Mesenchymal stem cell (in vitro differentiated cells and primary cell): ENCODE data around the gene C2CD4C.

ENCODE experiments used
- DNase-seq: peaks from one replicate; pipeline ENCODE4 v3.0.0-alpha.2; 2013
- H2AFZ ChIP-seq: one replicate; pipeline ENCODE4 v1.6.1; 2013; ENCODE audit warnings: low read depth, mild to moderate bottlenecking, control low read depth, inconsistent platforms, low read length, moderate library complexity
- H2AK5ac ChIP-seq: 2 replicates; pipeline ENCODE4 v1.6.1; 2013; ENCODE audit warnings: low read length, moderate library complexity, mild to moderate bottlenecking, inconsistent platforms; ENCODE audit not compliant: severe bottlenecking
- H2BK120ac ChIP-seq: one replicate; pipeline ENCODE4 v1.6.1; 2013; ENCODE audit warnings: low read depth, mild to moderate bottlenecking, inconsistent platforms, low read length, moderate library complexity
- H2BK12ac ChIP-seq, 2 experiments: one replicate each; pipeline ENCODE4 v1.6.1; 2013; ENCODE audit warnings: inconsistent platforms in 2 of 2, low read length in 2 of 2, mild to moderate bottlenecking in 2 of 2, moderate library complexity in 2 of 2, control low read depth in 1 of 2
- H2BK15ac ChIP-seq: one replicate; pipeline ENCODE4 v1.6.1; 2013; ENCODE audit warnings: mild to moderate bottlenecking, low read depth, inconsistent platforms; ENCODE audit not compliant: poor library complexity, severe bottlenecking
- H2BK5ac ChIP-seq: 2 replicates; pipeline ENCODE4 v1.6.1; 2013; ENCODE audit warnings: low read depth, mild to moderate bottlenecking, low read length, control low read depth, inconsistent platforms; ENCODE audit not compliant: poor library complexity, severe bottlenecking
- H3K14ac ChIP-seq, 2 experiments: one replicate each; pipeline ENCODE4 v1.6.1; 2013; ENCODE audit warnings: inconsistent platforms in 2 of 2, low read length in 2 of 2, control low read depth in 1 of 2, mild to moderate bottlenecking in 1 of 2, moderate library complexity in 1 of 2
- H3K18ac ChIP-seq, 2 experiments: one replicate each; pipeline ENCODE4 v1.6.1; 2013; ENCODE audit warnings: inconsistent platforms in 2 of 2, low read length in 2 of 2, control low read depth in 1 of 2, low read depth in 1 of 2, mild to moderate bottlenecking in 1 of 2
- H3K23ac ChIP-seq, 2 experiments: one replicate each; pipeline ENCODE4 v1.6.1; 2013; ENCODE audit warnings: inconsistent platforms in 2 of 2, low read length in 2 of 2, mild to moderate bottlenecking in 2 of 2, moderate library complexity in 2 of 2, control low read depth in 1 of 2
- H3K27ac ChIP-seq: 2 replicates; pipeline ENCODE4 v1.5.1; 2013; ENCODE audit warnings: mild to moderate bottlenecking, moderate library complexity, low read length, control low read depth, inconsistent platforms; ENCODE audit not compliant: poor library complexity, severe bottlenecking
- H3K27me3 ChIP-seq, 2 experiments: 2 replicates each; pipeline versions ENCODE4 v1.6.1 to v1.7.0; 2013; ENCODE audit warnings: low read length in 2 of 2, mild to moderate bottlenecking in 2 of 2, moderate library complexity in 2 of 2, control low read depth in 1 of 2, inconsistent platforms in 1 of 2; ENCODE audit not compliant: control insufficient read depth in 1 of 2, insufficient read depth in 1 of 2
- H3K36me3 ChIP-seq, 2 experiments: 2 replicates each; pipeline versions ENCODE4 v1.6.1 to v1.7.0; 2013; ENCODE audit warnings: low read length in 2 of 2, control low read depth in 1 of 2, inconsistent platforms in 1 of 2, low read depth in 1 of 2, mild to moderate bottlenecking in 1 of 2; ENCODE audit not compliant: insufficient read depth in 2 of 2, control insufficient read depth in 1 of 2
- H3K4ac ChIP-seq, 2 experiments: one replicate each; pipeline ENCODE4 v1.6.1; 2013; ENCODE audit warnings: inconsistent platforms in 2 of 2, low read length in 2 of 2, mild to moderate bottlenecking in 2 of 2, moderate library complexity in 2 of 2, control low read depth in 1 of 2, low read depth in 1 of 2
- H3K4me1 ChIP-seq: 2 replicates; pipeline ENCODE4 v1.6.1; 2013; ENCODE audit warnings: low read depth, low read length, control low read depth; ENCODE audit not compliant: control insufficient read depth, insufficient read depth
- H3K4me2 ChIP-seq: 2 replicates; pipeline ENCODE4 v1.6.1; 2013; ENCODE audit warnings: low read length, mild to moderate bottlenecking, inconsistent platforms; ENCODE audit not compliant: poor library complexity, severe bottlenecking
- H3K4me3 ChIP-seq, 2 experiments: 2 replicates each; pipeline versions ENCODE4 v1.5.1 to v1.7.0; 2013; ENCODE audit warnings: low read length in 2 of 2, mild to moderate bottlenecking in 2 of 2, control low read depth in 1 of 2, low read depth in 1 of 2; ENCODE audit not compliant: insufficient read depth in 1 of 2
- H3K79me1 ChIP-seq: replicated peaks from 2 replicates; pipeline ENCODE4 v1.6.1; 2013; ENCODE audit warnings: mild to moderate bottlenecking, control low read depth, low read length, inconsistent platforms; ENCODE audit not compliant: poor library complexity, severe bottlenecking
- H3K9ac ChIP-seq: 2 replicates; pipeline ENCODE4 v1.7.0; 2013; ENCODE audit warnings: mild to moderate bottlenecking, low read length, moderate library complexity
- H3K9me3 ChIP-seq: 2 replicates; pipeline ENCODE4 v1.7.0; 2013; ENCODE audit warnings: mild to moderate bottlenecking, low read length; ENCODE audit not compliant: control insufficient read depth
- H4K8ac ChIP-seq: one replicate; pipeline ENCODE4 v1.6.1; 2013; ENCODE audit warnings: inconsistent platforms, mild to moderate bottlenecking, low read length, moderate library complexity
- H4K91ac ChIP-seq: one replicate; pipeline ENCODE4 v1.6.1; 2013; ENCODE audit warnings: mild to moderate bottlenecking, low read length, inconsistent platforms
- WGBS: methylation state at CpG from one replicate; pipeline ENCODE4 v1.1.7; 2013; ENCODE audit warnings: mixed read lengths; 5-methylcytosine and 5-hydroxymethylcytosine counted together

Gene C2CD4C

DNA sequence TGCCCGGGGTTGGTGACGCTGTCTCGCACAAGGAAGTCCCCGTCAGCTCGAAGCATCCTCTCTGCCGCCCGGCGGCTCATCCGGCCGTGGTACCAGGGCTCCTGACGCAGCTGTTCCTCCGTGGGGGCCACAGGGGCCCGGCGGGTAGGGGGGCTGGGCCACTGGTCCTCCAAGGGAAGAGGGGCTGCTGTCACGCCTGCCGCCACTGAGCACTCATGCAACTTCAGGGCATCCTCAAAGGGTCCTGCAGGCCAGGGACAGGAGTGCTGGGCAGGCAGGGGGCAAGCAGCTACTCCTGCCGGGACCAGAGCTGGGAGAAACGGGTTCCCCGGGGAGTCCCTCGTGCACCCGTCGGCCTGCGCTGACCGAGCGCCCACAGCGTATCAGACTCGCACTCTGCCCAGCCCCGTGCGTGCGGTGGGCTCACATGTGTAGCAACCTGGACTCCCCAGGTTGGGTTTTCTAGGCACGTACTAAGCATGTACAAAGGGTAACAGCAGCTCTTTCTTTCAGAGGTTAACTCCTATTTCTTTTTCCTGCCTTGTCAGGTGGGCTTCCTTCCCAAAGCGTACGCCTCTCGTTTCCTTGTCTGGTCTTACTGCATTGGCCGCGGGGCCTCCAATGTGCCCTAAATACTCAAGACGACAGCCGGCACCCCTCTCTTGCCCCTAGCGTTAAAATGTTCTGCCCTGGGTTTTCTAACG is 13.4 kb upstream of the C2CD4C start:
- Histone ChIP-seq H4K8ac (no peak overlapping the region), H4K91ac (no peak overlapping the region), H2BK120ac (no peak overlapping the region), H3K4ac (no peak overlapping the region), H3K23ac (no peak overlapping the region), H3K4me1 (no peaks in the 10 kb centered on the region), H3K18ac (no peak overlapping the region), H3K79me1 (no peaks in the 10 kb centered on the region), H2BK12ac (no peak overlapping the region), H3K27me3 (peaks cover 8 to 14% of the 10 kb centered on the region in 2 experiments), H2AFZ (no peak overlapping the region), H3K9ac (no peak overlapping the region), H2BK15ac (no peak overlapping the region), H3K4me2 (no peak overlapping the region), H3K4me3 (no peak overlapping the region), H3K36me3 (no peaks in the 10 kb centered on the region), H3K27ac (no peak overlapping the region), H3K9me3 (no peaks in the 10 kb centered on the region), H2AK5ac (no peak overlapping the region), H2BK5ac (no peak overlapping the region), H3K14ac (no peak overlapping the region)
- no peak for DNase-seq
- 86% methylated on average over 40 of the region's 40 CpGs for WGBS

DNA sequence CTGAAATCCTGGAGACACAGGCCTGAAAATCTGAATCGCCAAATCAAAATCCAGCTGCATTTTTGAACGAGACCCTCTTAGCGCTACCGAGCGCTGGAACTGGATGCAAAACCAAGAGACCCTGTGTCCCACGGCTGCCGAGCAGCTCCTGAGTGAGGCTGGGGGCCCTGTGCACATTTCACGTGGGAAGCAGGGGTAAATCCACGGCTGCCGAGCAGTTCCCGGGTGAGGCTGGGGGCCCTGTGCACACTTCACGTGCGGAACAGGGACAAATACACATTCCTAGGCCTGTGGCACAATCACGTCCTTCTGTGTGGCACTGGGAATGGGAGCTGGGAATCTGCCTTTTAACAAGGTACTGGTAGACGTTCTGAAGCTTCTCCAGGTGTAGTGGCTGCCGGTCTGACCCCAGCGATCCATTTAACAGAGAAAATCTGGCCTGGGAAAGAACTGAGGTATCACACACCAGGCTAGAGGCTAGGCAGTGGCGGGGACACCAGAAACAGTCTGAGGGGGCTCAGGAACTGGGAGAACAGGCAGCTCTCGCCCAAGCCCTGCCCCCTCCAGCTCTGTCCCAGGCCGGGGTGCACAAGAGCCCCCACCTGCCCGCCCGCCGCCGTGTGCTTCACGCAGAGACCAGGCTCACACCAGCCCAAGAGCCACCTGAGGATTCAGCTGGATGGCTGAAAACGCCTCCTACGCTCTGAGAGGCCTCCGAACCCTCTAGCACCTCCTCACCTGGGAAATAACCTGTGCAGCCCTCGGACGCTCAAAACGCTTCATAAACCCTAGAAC is 11.0 kb upstream of the C2CD4C start:
- DNase-seq: no peak
- no peak overlapping the region for H3K9ac ChIP-seq
- no peaks in the 10 kb centered on the region for H3K36me3 ChIP-seq
- no peak overlapping the region for H2AFZ ChIP-seq
- no peak overlapping the region for H3K23ac ChIP-seq
- H3K14ac ChIP-seq: no peak overlapping the region
- H3K27ac ChIP-seq: no peak overlapping the region
- no peak overlapping the region for H2BK120ac ChIP-seq
- no peaks in the 10 kb centered on the region for H3K9me3 ChIP-seq
- no peak overlapping the region for H3K4ac ChIP-seq
- H4K8ac ChIP-seq: no peak overlapping the region
- H3K4me2 ChIP-seq: no peak overlapping the region
- H2BK12ac ChIP-seq: no peak overlapping the region
- no peaks in the 10 kb centered on the region for H3K4me1 ChIP-seq
- 86% methylated on average over 26 of the region's 31 CpGs for WGBS
- no peak overlapping the region for H4K91ac ChIP-seq
- H2AK5ac ChIP-seq: no peak overlapping the region
- H3K18ac ChIP-seq: no peak overlapping the region
- H3K4me3 ChIP-seq: no peak overlapping the region
- H3K27me3 ChIP-seq: peaks cover 8 to 33% of the 10 kb centered on the region in 2 experiments
- no peak overlapping the region for H2BK15ac ChIP-seq
- no peaks in the 10 kb centered on the region for H3K79me1 ChIP-seq
- H2BK5ac ChIP-seq: no peak overlapping the region

DNA sequence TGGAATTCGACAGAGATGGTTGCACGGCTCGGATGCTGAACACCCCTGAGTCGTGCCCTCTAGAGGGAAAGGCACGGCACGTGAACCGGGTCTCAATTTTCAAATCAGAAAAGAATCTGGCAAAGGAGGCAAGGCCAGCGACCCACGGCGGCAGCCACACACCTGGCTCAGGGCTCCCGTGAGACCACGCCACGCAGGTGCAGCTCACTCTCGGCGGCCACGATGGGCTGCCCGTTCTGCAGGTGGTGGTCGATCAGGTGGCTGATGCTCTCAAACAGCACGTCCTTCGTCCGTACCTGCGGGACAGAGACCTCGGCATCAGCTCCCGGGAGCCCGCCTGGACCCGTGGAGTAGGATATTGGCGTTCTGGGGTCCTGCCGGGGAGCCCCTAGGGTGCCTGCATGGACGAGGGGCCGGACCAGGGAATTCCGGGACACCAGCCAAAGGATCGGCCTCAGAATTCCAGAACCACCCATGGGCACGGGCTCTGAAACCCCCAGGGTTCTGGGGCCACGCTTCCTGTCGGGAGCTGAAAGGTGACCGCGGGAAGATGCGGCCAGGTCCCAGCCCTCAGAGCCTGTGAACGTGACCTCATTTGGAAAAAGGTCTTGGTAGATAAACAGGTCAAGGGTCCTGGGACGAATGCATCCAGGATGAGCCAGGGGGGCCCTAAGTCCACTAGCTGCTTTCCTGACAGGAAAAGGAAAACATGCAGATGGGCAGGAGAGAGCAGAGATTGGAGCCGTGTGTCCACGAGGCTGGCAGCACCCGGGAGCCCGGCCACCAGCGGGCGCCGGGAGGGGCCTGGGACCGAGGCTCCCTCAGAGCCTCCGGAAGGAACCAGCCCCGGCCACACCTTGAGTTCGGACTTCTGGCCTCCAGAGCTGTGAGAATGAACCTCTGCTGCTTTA is 10.1 kb upstream of the C2CD4C start:
- no peaks in the 10 kb centered on the region for H3K36me3 ChIP-seq
- no peak overlapping the region for H4K8ac ChIP-seq
- no peak overlapping the region for H2BK12ac ChIP-seq
- H3K9ac ChIP-seq: no peak overlapping the region
- no peak overlapping the region for H3K4me3 ChIP-seq
- no peak overlapping the region for H3K4ac ChIP-seq
- no peak overlapping the region for H3K4me2 ChIP-seq
- no peak overlapping the region for H2AK5ac ChIP-seq
- H2AFZ ChIP-seq: no peak overlapping the region
- H3K18ac ChIP-seq: no peak overlapping the region
- H3K23ac ChIP-seq: no peak overlapping the region
- WGBS: 86% methylated on average over 51 of the region's 51 CpGs
- H4K91ac ChIP-seq: no peak overlapping the region
- no peak overlapping the region for H2BK120ac ChIP-seq
- no peaks in the 10 kb centered on the region for H3K4me1 ChIP-seq
- no peaks in the 10 kb centered on the region for H3K9me3 ChIP-seq
- no peak for DNase-seq
- peaks cover 12 to 37% of the 10 kb centered on the region in 2 experiments for H3K27me3 ChIP-seq
- no peak overlapping the region for H2BK15ac ChIP-seq
- no peak overlapping the region for H3K14ac ChIP-seq
- H3K27ac ChIP-seq: no peak overlapping the region
- no peak overlapping the region for H2BK5ac ChIP-seq
- H3K79me1 ChIP-seq: no peaks in the 10 kb centered on the region

DNA sequence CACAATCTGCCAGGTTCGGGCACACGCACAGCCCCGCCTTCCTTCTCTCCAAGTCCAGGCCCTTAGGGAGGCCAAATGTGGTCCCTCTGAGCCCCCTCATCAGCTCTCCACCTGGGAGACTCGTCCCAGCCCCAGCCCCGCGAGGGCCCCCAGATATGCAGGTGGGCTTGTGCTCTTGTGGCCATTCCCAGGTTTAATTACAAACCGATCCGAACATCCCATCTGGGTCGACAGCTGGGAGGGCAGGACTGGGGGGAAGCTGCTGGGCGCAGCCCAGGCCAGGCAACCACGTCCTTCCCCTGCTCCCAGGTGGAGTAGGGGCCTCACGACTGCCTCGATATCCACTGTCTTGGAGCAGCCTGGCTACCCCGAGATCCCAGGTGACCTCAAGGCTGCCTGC is 7.5 kb upstream of the C2CD4C start:
- no peak overlapping the region for H4K8ac ChIP-seq
- no peak overlapping the region for H2BK12ac ChIP-seq
- 93% methylated on average over 14 of the region's 14 CpGs for WGBS
- H3K23ac ChIP-seq: no peak overlapping the region
- H3K9me3 ChIP-seq: no peaks in the 10 kb centered on the region
- H2AFZ ChIP-seq: no peak overlapping the region
- H2BK5ac ChIP-seq: no peak overlapping the region
- no peak overlapping the region for H3K9ac ChIP-seq
- peaks cover 30 to 59% of the 10 kb centered on the region in 2 experiments for H3K27me3 ChIP-seq
- H3K27ac ChIP-seq: no peak overlapping the region
- H2BK120ac ChIP-seq: no peak overlapping the region
- no peak overlapping the region for H3K14ac ChIP-seq
- no peak for DNase-seq
- H3K79me1 ChIP-seq: no peaks in the 10 kb centered on the region
- H3K4ac ChIP-seq: no peak overlapping the region
- H3K4me2 ChIP-seq: no peak overlapping the region
- no peak overlapping the region for H2BK15ac ChIP-seq
- no peaks in the 10 kb centered on the region for H3K4me1 ChIP-seq
- no peak overlapping the region for H3K18ac ChIP-seq
- no peak overlapping the region for H4K91ac ChIP-seq
- H3K36me3 ChIP-seq: no peaks in the 10 kb centered on the region
- no peak overlapping the region for H2AK5ac ChIP-seq
- no peak overlapping the region for H3K4me3 ChIP-seq
